Astrocyte of the spinal cord (primary cell): Measurements from ENCODE around the gene PLXNA3.

Experiments
- DNase-seq: peaks from one replicate; pipeline ENCODE4 v3.0.0; 2011; ENCODE audit warnings: low read depth, low spot score
- H3K4me3 ChIP-seq: 2 replicates; pipeline ENCODE4 v1.5.1; 2011; ENCODE audit warnings: low read depth, mild to moderate bottlenecking, low read length, moderate library complexity
- CTCF ChIP-seq: IDR thresholded peaks from 2 replicates; pipeline ENCODE4 v1.5.1; 2012; ENCODE audit warnings: low read depth, mild to moderate bottlenecking, low read length, inconsistent platforms
- in situ Hi-C: cut with HindIII; loops from 2 replicates; pipeline ENCODE4 v1.10.0; 2017; ENCODE audit warnings: low sequenced_read_pairs

Gene PLXNA3

GRCh38 chrX:154525606-154526490 lies 67.8 kb downstream of the PLXNA3 start:
- TF ChIP-seq CTCF = no peak
- in situ Hi-C loops = no loop called here
- H3K4me3 ChIP-seq = no peak overlapping the region
- DNase-seq = no peak

DNA sequence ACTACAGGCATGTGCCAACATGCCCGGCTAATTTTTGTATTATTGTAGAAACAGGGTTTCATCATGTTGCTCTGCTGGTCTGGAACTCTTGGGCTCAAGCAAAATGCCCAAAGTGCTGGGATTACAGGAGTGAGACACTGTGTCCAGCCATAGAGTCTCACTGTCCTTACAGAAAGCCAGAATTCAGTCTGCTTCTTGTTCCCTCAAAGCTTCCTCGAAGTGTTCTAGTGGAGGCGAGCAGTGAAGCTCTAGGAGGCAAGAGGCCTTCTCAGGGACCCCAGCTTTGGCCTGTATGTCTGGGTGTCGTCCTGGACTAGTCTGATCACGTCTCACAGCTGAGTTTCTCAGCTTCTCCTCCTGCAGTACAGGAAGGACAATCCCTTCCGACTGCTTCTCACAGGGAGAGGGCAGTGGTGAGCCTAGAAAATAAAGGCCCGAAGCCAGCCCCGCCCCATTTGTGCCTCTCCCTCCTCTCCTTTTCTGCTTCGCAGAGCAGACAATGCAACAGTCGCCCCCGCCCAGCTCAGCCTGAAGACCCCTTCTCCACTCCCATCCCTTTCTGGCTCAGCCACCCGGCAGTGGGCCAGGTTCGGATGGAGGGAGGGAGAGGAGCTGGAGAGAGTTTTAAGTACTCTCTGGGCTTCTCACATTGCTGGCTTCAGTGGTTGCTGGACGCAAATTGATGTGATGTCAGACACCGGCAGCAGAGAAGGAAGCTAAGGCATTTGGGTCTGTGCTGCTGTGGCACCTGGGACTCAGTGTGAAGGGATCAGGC lies 69.0 kb downstream of the PLXNA3 start:
- H3K4me3 ChIP-seq = peak overlapping the region; percentile 25
- TF ChIP-seq CTCF = peak; percentile 66
- DNase-seq = peak; percentile 78
- in situ Hi-C loops = no loop called here
